HG02840 (cell line): ENCODE measurements around the gene SFRP5.

Source experiments
- ATAC-seq: cut with Tn5 transposase; IDR thresholded peaks from one replicate; pipeline ENCODE4 v1.9.1; 2021; ENCODE audit warnings: mild to moderate bottlenecking, moderate library complexity, moderate number of reproducible peaks; ENCODE audit not compliant: unreplicated experiment, low FRiP score

The SFRP5 gene

GRCh38 chr10:97766996-97767924, 4.5 kb downstream of the SFRP5 start:
- no peak for ATAC-seq

- ATAC-seq = no peak
Observed at GRCh38 chr10:97766106-97766810, 5.5 kb downstream of the SFRP5 start.

- no peak for ATAC-seq
Observed at GRCh38 chr10:97765201-97765600, 6.6 kb downstream of the SFRP5 start.

- no peak for ATAC-seq
Observed at GRCh38 chr10:97764519-97764931, 7.3 kb downstream of the SFRP5 start.

- ATAC-seq = no peak
Observed at GRCh38 chr10:97763947-97764346, 7.9 kb downstream of the SFRP5 start.

- no peak for ATAC-seq
Observed at GRCh38 chr10:97763411-97763810, 8.4 kb downstream of the SFRP5 start.

- no peak for ATAC-seq
Observed at GRCh38 chr10:97762816-97763215, 9.0 kb downstream of the SFRP5 start.

- ATAC-seq = no peak
Observed at GRCh38 chr10:97762056-97762455, 9.7 kb downstream of the SFRP5 start.

- no peak for ATAC-seq
Observed at GRCh38 chr10:97761331-97761865, 10.4 kb downstream of the SFRP5 start.

GRCh38 chr10:97760461-97761257, 11.1 kb downstream of the SFRP5 start:
- ATAC-seq = no peak

- no peak for ATAC-seq
Observed at GRCh38 chr10:97759946-97760345, 11.9 kb downstream of the SFRP5 start.

GRCh38 chr10:97759158-97759887, 12.5 kb downstream of the SFRP5 start:
- no peak for ATAC-seq

- no peak for ATAC-seq
Observed at GRCh38 chr10:97757471-97757870, 14.3 kb downstream of the SFRP5 start.

- no peak for ATAC-seq
Observed at GRCh38 chr10:97755718-97756117, 16.1 kb downstream of the SFRP5 start.

GRCh38 chr10:97754726-97755125, 17.1 kb downstream of the SFRP5 start:
- no peak for ATAC-seq

- no peak for ATAC-seq
Observed at GRCh38 chr10:97752956-97753355, 18.8 kb downstream of the SFRP5 start.

GRCh38 chr10:97748116-97748515, 23.7 kb downstream of the SFRP5 start:
- ATAC-seq = no peak

GRCh38 chr10:97747573-97747972, 24.2 kb downstream of the SFRP5 start:
- ATAC-seq = no peak

GRCh38 chr10:97744405-97745035, 27.3 kb downstream of the SFRP5 start:
- no peak for ATAC-seq
